GM10266 (cell line): ENCODE measurements around the gene PCDHB2.
"Not testable (repeated sequence)": the region's sequence is repeated elsewhere in the genome, so short reads cannot be mapped to it uniquely, and the experiment has no call there.

Experiments used
- DNase-seq: peaks from one replicate; pipeline ENCODE4 v3.0.0; 2012; ENCODE audit errors: extremely low spot score
- CTCF ChIP-seq: IDR thresholded peaks from 2 replicates; pipeline ENCODE4 v1.5.1; 2012; ENCODE audit warnings: mild to moderate bottlenecking, low read depth; ENCODE audit not compliant: control insufficient read depth, insufficient read depth; ENCODE audit errors: missing control alignments

The PCDHB2 gene

GRCh38 chr5:141095263-141095641 lies 837 bp downstream of the PCDHB2 start:
- no peak for TF ChIP-seq CTCF
- no peak for DNase-seq

GRCh38 chr5:141096181-141096580 lies 1.8 kb downstream of the PCDHB2 start:
- not testable (repeated sequence) for DNase-seq

GRCh38 chr5:141096586-141096985 lies 2.2 kb downstream of the PCDHB2 start:
- not testable (repeated sequence) for DNase-seq

GRCh38 chr5:141100243-141100805 lies 5.9 kb downstream of the PCDHB2 start, which contains the start of gene PCDHB3:
Gene PCDHB3, plus strand, starts transcription at chr5:141100473. Its CDS starts 177 bp downstream, at chr5:141100650.
- no peak for DNase-seq
- no peak for TF ChIP-seq CTCF

- TF ChIP-seq CTCF, result no peak
Observed at GRCh38 chr5:141101059-141101458, 6.6 kb downstream of the PCDHB2 start.

GRCh38 chr5:141102070-141102469 lies 7.7 kb downstream of the PCDHB2 start:
- DNase-seq, result not testable (repeated sequence)

More at GRCh38 chr5:141101059-141101458, 6.6 kb downstream of the PCDHB2 start:
- DNase-seq, result no peak

- not testable (repeated sequence) for DNase-seq
Observed at GRCh38 chr5:141102471-141102870, 8.1 kb downstream of the PCDHB2 start.

- no peak for TF ChIP-seq CTCF
- DNase-seq, result no peak
Observed at GRCh38 chr5:141105350-141105749, 10.9 kb downstream of the PCDHB2 start.

- no peak for TF ChIP-seq CTCF
- DNase-seq, result no peak
Observed at GRCh38 chr5:141119250-141119649, 24.8 kb downstream of the PCDHB2 start.
